Activated gamma-delta T cell treated with anti-CD3 and anti-CD28 coated beads, Interleukin-2, amount 50 U/mL, for 16 hours (primary cell): ENCODE data around the gene SPESP1.
"Not testable (repeated sequence)": the region's sequence is repeated elsewhere in the genome, so short reads cannot be mapped to it uniquely, and the experiment has no call there.

Experiments
- DNase-seq: peaks from one replicate; pipeline ENCODE4 v3.0.0-alpha.2; 2020; ENCODE audit warnings: low read depth

SPESP1 gene

DNA sequence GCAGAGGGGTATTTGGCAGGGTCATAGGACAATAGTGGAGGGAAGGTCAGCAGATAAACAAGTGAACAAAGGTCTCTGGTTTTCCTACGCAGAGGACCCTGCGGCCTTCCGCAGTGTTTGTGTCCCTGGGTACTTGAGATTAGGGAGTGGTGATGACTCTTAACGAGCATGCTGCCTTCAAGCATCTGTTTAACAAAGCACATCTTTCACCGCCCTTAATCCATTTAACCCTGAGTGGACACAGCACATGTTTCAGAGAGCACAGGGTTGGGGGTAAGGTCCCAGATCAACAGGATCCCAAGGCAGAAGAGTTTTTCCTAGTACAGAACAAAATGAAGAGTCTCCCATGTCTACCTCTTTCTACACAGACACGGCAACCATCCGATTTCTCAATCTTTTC is 33.4 kb downstream of the SPESP1 start:
- DNase-seq = not testable (repeated sequence)

DNA sequence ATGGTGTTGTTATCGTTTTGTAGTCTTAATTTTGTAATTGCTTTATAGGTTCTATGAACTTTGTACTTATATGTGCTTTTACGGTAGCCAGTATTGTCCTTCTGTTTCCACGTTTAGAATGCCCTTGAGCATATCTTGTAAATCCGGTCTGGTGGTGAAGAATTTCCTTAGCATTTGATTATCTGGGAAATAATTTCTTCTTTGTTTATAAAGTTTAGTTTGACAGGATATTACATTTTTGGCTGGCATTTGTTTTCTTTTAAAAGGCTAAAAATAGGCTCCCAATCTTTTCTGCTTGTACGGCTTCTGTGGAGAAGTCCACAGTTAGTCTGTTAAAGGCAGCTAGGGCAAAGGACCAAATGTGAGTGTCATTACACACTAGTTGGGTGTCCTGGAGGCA is 36.7 kb downstream of the SPESP1 start:
- DNase-seq = no peak

DNA sequence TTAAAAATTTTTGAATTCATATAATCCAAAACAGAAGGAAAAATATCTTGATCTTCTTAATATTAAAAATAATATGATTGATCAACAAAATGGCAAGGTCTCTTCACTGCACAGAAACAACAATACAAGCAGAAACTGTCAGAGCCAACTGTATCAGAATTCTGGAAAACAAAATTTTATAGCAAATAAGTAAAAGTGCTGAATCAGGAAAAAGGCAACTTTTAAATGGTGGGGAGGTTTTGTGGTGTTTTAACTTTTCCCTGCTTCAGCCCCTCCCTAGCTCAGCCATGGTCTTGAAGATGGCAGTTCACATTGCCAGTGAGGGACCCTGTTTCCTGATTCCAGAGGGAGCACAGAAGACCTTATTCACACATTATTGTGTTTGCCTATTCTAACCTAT is 37.6 kb downstream of the SPESP1 start:
- no peak for DNase-seq

DNA sequence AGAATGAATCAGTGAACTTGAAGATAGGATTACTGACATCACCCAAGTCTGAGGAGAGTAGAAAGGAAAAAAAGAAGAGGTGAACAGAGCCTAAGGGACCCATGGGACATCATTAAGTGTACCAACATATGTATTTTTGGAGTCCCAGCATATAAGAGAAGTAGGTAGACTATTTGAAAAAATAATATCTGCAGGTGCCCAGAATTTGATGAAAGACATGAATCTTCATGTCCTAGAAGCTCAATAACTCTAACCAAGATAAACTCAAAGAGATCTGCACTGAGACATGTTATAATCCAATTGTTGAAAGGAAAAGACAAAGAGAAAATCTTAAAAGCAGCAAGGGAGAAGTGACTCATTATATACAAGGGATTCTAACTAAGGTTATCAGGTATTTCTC is 39.0 kb downstream of the SPESP1 start:
- DNase-seq = no peak

DNA sequence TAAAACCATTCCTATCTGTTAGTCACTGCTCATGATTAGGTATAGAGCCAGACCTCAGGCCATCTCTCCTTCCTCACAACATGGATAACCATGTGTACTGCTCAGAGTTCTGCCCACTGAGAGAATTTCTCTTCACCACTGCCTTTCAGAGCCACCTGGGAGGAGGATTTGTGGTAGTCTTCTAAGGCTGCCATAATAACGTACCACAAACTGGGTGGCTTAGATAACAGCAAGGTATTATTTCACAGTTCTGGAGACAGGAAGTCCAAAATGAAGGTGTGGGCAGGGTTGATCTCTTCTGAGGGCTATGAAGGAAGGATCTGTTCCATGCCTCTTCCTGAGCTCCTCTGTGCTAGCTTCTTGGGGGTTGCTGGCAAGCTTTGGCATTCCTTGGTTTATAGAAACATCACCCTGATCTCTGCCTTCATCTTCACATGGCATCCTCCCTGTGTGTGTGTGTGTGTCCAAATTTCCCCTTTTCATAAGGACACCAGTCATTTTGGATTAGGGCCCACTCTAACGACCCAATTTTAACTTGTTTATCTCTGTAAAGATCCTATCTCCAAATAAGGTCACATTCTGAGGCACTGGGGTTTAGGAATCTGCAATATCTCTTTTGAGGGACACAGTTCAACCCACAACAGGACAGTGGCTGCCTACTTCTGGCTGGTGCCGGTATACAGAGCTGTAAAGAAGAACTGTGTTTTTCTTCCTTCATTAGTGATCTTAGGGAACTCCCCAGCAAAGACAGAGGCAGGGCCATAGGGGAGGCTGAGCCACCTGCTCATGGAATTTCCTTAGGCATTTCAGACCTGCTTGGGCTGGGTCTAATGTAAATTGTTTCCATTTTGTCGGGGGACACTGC is 42.1 kb downstream of the SPESP1 start:
- DNase-seq = no peak

DNA sequence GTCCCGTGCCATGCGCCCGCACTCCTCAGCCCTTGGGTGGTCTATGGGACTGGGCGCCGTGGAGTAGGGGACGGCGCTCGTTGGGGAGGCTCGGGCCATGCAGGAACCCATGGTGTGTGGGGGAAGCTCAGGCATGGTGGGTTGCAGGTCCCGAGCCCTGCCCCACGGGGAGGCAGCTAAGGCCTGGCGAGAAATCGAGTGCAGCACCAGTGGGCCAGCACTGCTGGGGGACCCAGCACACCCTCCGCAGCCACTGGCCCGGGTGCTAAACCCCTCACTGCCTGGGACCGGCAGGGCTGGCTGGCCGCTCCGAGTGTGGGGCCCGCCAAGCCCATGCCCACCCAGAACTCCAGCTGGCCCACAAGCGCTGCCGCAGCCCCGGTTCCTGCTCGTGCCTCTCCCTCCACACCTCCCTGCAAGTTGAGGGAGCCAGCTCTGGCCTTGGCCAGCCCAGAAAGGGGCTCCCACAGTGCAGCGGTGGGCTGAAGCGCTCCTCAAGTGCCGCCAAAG is 45.4 kb downstream of the SPESP1 start:
- DNase-seq = not testable (repeated sequence)

DNA sequence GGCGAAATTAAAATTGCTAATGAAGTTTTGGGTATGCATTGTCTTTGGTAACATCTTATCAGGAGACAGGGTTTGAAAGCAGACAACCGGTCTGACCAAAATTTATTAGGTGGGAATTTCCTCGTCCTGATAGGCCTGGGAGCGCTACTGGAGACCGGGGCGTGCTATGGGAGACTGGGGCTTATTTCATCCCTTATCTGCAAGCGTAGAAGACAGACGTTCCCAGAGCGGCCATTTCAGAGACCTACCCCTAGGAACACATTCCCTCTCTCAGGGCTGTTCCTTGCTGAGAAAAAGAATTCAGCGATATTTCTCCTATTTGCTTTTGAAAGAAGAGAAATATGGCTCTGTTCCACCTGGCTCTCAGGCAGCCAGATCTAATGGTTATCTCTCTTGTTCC is 47.1 kb downstream of the SPESP1 start:
- not testable (repeated sequence) for DNase-seq

DNA sequence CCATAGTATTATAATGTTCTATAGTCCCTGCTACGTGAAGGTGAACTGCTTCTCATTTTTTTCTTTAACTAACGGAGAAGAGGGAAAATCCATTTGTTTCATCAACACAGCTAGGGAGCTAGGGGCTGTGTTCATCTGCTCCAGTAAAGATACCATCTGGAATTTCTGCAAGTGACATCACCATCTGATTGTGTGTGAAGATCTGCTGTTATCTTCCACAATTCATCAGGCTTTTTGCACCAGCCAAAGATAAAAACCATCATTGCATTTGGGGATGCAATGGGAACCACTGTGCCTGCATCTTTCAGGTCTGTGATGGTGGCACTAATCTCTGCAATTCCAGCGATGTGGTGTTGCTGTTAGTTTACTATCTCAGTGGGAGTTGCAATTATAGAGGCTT is 48.7 kb downstream of the SPESP1 start:
- no peak for DNase-seq

DNA sequence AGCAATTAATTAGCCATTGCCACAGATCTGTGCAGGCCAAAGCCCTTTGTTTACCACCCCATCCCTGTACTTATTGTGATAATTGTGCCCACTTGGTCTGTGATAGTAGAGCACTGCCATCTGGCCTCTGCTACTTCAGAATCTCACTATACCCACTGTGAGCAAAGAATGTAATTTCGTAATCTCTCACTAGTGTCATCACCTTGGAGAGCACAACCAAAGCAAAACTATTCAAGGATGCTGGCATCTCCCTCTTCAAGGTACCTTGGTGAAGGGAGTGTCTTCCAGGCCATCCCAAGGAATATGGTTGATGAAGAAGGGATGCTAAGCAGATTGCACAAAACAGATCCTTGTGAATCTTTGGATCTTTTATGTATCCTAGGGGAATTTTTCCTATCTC is 49.5 kb downstream of the SPESP1 start:
- DNase-seq = no peak

DNA sequence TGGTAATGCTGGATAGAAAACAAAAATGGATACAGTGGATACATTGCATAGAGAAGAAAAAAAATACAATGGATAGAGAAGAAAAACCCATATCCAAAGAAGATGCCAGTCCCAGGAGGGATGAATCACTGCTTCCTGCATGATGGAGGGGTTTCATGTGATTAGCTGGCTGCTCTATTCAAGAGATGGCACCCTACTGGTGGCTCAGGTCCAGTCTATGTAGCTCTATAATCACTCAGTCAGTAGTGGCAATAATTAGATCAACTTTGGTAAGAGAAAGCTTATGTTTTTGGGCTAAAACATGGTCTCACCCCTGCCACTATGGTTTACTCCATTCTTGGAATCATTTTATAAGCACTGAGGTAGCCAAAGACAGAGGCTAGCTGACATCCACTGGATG is 50.5 kb downstream of the SPESP1 start:
- DNase-seq = no peak

DNA sequence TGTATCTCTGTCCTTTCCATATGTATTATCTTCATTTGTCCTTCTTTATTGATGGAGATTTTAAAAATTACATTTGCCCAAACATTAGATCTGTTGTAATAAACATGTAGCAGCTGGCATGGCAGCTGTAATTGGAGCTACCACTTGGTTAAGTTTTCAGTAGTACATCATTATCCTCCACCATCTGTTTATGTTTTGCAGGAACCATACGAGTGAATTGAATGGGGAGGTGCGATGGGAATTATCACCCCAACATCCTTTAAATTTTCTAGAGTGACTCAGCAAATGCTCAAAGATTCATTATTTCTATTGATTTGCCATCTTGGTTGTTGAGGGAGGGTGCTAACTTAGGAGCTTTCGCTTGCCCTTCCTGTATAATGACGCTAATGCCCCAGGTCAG is 51.6 kb downstream of the SPESP1 start:
- no peak for DNase-seq

DNA sequence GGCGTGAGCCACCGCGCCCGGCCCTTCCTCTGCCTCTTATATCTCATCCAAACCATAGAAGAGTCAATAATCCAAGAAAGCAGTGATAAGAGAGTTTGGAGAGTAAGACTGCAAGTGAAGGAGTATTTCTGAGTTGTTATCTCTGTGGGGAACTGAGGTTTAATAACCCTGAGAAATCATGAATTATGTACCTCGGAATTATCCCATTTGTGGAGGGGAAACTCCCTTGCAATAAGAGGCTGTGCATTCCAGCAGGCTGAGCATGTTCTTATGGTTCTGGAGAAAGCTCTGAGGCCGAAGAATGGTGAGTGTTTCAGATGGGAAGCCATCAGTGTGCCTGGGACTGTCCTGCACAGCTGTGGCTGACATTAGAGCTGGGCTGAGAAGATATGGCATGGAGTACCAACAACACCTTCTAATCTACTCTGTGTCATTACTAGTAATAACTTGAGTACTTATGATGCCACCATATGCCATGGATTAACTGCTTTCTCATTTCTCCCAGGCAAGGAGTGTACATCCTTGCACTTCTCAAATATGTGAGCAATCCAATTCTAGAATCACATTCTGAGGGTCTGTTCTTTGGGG is 52.7 kb downstream of the SPESP1 start:
- no peak for DNase-seq

DNA sequence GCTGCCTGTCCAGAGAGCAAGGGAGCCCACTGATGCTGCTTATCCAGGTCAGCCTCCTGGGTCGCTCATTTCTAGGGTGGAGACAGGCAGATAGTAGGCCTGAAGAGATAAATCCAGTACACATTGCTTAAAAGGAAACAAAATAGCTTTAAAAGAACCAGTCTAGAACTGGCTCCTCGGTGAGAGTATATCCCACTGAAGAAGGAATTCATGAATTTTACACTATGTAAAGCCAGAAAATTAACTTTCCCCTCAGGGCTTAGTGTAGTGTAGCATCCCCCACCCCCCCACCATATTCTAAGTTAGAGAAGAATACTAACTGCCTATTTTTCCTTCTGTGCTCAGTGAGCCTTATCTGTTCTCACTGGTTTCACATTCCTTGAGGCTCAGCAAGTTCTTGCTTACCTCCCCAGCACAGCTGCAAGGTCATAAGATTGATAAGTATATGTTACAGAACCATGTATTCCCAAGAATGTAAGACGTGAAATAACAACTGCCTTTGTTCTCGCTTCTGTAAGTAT is 53.7 kb downstream of the SPESP1 start:
- no peak for DNase-seq

DNA sequence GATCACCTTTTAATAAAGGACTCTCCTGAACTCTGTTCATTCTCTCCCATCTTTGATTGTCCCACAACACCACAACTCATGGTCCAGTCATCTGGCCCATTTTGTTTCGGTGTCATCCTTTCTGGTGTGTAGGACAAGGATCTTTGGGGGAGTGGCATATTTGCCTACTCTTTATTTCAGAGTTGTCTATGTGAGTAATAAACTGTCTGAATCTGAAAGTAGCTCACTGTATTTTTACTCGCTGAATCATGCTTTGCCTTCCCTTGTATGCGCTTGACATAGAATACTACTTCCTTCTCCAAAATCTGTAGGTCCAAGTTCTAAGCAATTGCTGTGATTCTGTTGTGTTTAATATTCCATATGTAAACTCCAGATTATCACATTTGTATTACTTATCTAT is 54.3 kb downstream of the SPESP1 start:
- DNase-seq = no peak

DNA sequence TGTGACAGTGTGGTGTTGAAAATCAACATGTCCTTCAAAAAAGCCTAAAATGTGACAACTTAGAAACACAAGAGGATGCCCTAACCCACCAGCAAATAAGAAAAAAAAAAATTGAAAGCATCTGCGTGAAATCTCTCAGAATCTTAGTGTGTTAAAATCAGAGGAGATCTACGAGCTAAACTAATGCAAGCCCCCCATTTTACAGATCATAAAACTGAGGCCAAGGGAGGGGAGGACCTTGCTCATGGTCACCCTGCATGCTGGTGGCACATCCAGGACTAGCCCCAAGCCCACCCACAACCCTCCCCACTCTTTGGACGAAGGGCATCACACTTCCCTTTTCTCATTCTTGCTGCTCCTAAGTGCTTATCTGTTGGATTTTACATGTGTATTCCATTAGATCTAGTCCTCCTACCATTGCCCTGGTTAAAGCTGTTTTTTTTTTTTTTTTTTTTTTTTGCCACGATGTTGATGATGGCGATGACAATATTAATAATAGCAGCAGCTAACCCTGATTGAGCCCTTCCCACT is 55.1 kb downstream of the SPESP1 start:
- DNase-seq = no peak

DNA sequence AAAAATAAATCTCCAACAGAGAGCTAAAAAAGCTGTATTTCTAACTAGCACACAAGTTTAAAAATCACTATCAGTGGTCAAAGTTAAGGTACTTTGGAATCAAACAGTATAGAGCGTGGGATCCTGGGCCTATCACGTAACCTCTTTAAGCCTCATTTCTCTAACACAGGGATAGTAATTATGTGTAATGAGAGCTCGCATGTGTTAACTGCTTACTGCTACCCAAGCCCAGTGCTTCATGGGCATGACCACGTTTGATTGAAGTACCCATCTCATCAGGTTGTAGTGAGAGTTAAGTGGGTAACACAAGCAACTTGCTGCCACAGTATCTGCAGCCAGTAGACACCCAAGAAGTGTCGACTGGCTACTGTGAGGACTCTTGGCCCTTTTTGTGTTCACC is 56.0 kb downstream of the SPESP1 start:
- DNase-seq = no peak

DNA sequence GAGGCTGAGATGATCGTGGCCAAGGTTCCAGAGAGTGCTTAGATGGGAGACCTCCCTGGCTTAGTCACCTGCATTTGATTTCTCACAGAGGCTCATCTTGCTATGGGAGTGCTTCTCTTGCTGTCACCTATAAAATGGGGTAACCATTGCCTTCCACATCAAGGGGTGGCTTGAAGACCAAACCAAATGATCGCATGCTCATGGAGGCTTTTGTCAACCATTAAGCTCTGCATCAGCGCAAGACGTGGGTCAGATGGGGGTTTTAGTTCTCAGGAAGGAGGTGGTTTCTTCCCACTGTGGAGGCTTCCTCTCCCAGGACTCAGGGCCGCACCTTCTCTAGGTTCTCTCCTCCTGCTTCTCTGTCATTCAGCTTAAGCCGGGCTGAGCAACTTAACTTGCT is 56.8 kb downstream of the SPESP1 start:
- no peak for DNase-seq

DNA sequence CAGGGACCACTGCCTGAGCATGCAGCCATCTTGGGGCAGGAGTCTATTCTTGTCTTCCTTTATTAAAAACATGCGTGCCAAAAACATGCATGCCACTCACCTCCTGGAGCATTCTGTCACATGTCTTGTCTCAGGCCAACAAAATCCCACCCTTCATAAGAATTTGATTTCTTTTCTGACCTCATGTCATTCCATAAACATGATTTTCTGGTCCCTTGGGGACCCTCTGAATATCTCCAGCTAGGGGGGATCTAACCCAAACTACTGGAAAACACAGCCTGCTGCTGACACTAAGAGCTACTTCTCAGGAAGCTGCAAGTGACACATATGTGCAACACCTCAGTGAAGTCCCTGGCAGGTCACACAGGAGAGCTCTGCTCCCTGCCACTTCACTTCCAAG is 57.4 kb downstream of the SPESP1 start:
- DNase-seq = no peak

DNA sequence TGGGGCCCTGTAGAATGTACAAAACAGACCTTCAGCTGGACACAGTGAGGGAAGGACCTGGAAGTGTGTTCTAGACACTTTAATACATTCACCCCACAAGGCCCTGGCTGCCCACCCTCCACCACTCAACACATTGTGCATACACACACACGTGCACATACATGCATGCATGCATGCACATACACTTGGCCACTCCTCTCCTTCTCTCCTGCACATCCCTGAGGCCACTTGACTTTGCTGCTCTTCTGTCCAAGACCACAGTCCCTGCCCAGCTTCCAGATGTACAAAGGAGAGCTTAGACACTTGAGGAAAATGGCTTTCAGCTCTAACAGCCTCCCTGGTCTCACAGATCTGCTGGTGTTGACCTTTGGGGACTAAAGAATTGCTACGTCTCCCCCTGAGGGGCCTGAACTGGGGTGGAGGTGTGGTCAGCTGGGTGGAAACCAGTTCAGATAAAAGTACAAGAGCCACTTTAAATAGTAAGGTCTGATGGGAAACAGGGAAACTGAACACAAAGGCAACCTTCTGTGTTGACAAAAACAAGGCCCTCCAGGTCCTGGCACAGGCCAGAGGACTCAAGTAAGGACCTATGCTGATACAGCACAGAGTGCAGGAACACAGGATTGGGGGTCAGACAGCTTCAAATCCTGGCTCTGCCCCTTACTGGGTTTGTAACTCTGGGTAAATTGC is 59.4 kb downstream of the SPESP1 start:
- no peak for DNase-seq

DNA sequence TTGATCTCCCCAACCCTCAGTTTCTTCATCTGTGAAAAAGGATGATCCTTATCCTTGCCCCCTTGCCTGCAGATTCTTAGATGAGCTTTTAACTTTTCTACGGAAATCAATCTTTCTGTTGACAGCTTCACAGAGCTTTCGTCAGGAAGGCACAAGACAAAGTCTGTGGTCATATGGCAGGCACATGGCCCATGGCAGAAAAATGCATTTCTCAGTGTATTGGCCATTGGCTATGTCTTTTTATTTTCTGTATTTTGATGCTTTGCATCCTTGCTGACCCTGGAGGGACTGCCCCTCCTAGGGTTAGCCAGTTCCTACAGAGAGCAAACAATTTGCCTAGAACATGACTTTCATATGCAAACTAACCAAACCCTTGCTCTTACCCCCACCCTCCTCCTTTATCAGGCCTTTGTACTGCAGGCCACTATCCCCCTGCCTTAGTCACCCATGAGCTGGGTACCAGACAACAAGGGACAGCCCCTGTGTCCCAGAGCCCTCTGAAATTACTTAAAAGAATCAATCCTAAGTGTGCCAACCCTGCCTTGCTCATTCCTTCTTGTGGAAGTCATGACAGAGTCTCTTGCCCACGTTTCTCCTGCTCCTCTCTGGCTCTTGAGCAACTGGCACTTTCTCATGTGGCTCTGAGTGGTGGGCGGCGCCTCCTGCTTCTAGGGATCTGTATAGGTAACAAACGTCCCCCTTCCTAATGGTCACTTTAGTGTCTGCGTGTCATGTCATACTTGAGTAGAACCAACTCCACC is 60.1 kb downstream of the SPESP1 start:
- DNase-seq = no peak

DNA sequence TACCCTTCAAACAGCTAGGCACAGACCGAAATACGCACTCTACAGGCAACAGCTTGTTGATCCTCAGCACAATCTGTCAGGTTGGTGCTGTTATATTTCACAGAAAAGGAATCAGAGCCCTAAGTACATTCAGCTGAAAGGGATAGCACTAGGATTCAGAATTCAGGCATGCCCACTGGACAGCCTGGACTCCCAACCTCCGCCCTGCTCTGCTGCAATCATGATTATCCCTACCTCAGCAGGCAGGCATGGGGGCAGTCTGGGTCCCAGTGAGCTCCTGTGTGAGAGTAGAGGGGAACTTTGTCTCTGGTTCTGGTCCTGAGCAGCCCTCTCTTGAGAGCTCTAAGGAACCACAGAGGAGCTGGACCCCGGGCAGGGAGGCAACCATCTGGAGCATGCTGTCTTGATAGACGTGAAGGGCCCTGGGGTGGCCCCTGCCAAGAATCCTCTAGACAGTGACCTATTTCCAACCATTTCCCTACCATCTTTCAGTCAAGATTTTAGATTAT is 60.7 kb downstream of the SPESP1 start:
- DNase-seq = no peak

DNA sequence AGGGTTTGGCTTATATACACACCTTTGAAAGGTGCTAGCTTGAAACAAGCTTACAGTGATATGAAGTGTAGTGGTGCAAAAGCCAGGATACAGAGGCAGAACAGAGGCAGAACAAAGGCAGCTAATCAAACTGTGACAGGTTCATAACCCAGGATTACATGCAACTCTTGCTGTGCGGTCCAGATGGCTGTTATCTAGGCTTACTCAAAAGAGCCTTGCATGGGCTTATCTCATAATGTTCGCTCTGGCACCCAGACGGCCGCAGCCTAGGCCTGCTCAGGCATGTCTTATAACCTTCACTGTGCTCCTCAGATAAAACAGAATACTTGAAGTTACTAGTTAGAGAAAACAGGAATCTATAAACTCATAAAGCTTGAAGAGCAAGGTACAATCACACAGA is 61.4 kb downstream of the SPESP1 start:
- no peak for DNase-seq
